K562 treated with DMSO at 1 percent for 4 hours (cell line): ENCODE data around the gene CD79B. TPM values are rescaled to one million over a fixed set of nuclear protein-coding genes. Genes with fewer than 3 reads are reported as not detected.

Experiments used
- total RNA-seq: library from RNA; unstranded; fragments of 300-600 nt; gene quantifications from 2 replicates; pipeline ENCODE4 v1.2.3, GENCODE V29; 2022; ENCODE audit not compliant: insufficient read depth

The CD79B gene
- total RNA-seq, result not detected in 2 replicates

GRCh38 chr17:63931981-63932561 lies at the start of gene CD79B:
CD79B (minus strand) TSS chr17:63932331; CDS start chr17:63932261, 70 bp downstream.

GRCh38 chr17:63972796-63973195 lies 40.7 kb upstream of the CD79B start, which contains the start of gene SCN4A:
SCN4A (minus strand) TSS chr17:63972918; CDS start chr17:63972841, 77 bp downstream.

GRCh38 chr17:63918789-63919305 lies 13.3 kb downstream of the CD79B start, which contains the start of gene GH1:
GH1 (minus strand) TSS chr17:63918839; CDS start chr17:63918776, 63 bp downstream.

GRCh38 chr17:63911041-63911635 lies 21.0 kb downstream of the CD79B start, which contains the start of gene CSHL1:
CSHL1 (minus strand) TSS chr17:63911258; CDS start chr17:63911196, 62 bp downstream.

GRCh38 chr17:63896524-63897354 lies 35.4 kb downstream of the CD79B start, which contains the start of gene CSH1:
CSH1 (minus strand) TSS chr17:63896574; CDS start chr17:63896511, 63 bp downstream.

GRCh38 chr17:63881935-63882601 lies 50.1 kb downstream of the CD79B start, which contains the start of gene GH2:
GH2 (minus strand) TSS chr17:63881944; CDS start chr17:63881801, 143 bp downstream.

Other genes with a start within 250 kb of the CD79B start
- 3.0 and 4.6 TPM in 2 replicates for gene LIMD2, start 232.2 kb downstream of the CD79B start, total RNA-seq
- 20.0 TPM in 2 replicates for gene STRADA, start 190.5 kb downstream of the CD79B start, total RNA-seq
- gene CCDC47, start 158.7 kb downstream of the CD79B start, total RNA-seq, result 66.7 and 82.7 TPM in 2 replicates
- gene DDX42, start 158.2 kb downstream of the CD79B start, total RNA-seq, result 43.1 and 51.5 TPM in 2 replicates
- gene PSMC5, start 104.9 kb downstream of the CD79B start, total RNA-seq, result 157 and 167 TPM in 2 replicates
- gene FTSJ3, start 104.7 kb downstream of the CD79B start, total RNA-seq, result 22.9 and 28.7 TPM in 2 replicates
- gene SMARCD2, start 89.6 kb downstream of the CD79B start, total RNA-seq, result 85.6 and 99.0 TPM in 2 replicates
- gene CSH2, start 58.7 kb downstream of the CD79B start, total RNA-seq, result 1.2 TPM in 1 of 2 replicates, not detected in the other
- not detected in 2 replicates for gene GH2, start 50.4 kb downstream of the CD79B start, total RNA-seq
- not detected in 2 replicates for gene CSH1, start 35.8 kb downstream of the CD79B start, total RNA-seq
- not detected in 2 replicates for gene CSHL1, start 21.1 kb downstream of the CD79B start, total RNA-seq
- gene GH1, start 13.5 kb downstream of the CD79B start, total RNA-seq, result not detected in 2 replicates
- 0.45 and 4.4 TPM in 2 replicates for gene SCN4A, start 40.6 kb upstream of the CD79B start, total RNA-seq
- 0.40 and 2.8 TPM in 2 replicates for gene PRR29, start 66.0 kb upstream of the CD79B start, total RNA-seq
- gene ICAM2, start 88.3 kb upstream of the CD79B start, total RNA-seq, result 29.1 and 29.4 TPM in 2 replicates
- gene ERN1, start 197.8 kb upstream of the CD79B start, total RNA-seq, result 12.4 and 14.7 TPM in 2 replicates